Measurements from ENCODE around the gene NUP58.

NUP58 gene

GRCh38 chr13:25319771-25320170 lies 18.3 kb downstream of the NUP58 start:
- H3K27me3 Mint-ChIP-seq (ENCODE audit: low read depth) = no peaks in the 10 kb centered on the region
- no peak overlapping the region for H3K4me3 Mint-ChIP-seq
- H3K4me1 Mint-ChIP-seq = no peaks in the 10 kb centered on the region
- H3K27ac Mint-ChIP-seq = no peak overlapping the region
- peaks cover 40% of the 10 kb centered on the region for H3K36me3 Mint-ChIP-seq (ENCODE audit: low read depth)
- no peak for TF ChIP-seq CTCF (IDR thresholded peaks at IDR 0.05; ENCODE audit: unreplicated experiment in 3 of 3)
- no peaks in the 10 kb centered on the region for H3K9me3 Mint-ChIP-seq

- Mint-ChIP-seq H3K36me3 (ENCODE audit: low read depth) (peaks cover 34% of the 10 kb centered on the region), H3K4me1 (no peaks in the 10 kb centered on the region), H3K9me3 (no peaks in the 10 kb centered on the region), H3K4me3 (no peak overlapping the region), H3K27me3 (ENCODE audit: low read depth) (no peaks in the 10 kb centered on the region), H3K27ac (no peak overlapping the region)
- no peak for TF ChIP-seq CTCF (IDR thresholded peaks at IDR 0.05; ENCODE audit: unreplicated experiment in 3 of 3)
These were observed 22.7 kb downstream of the NUP58 start for GRCh38 chr13:25324100-25324499.

- Mint-ChIP-seq H3K4me1 (no peaks in the 10 kb centered on the region), H3K27ac (peak overlapping the region in 2 of 3 experiments; percentile 53 to 55), H3K36me3 (ENCODE audit: low read depth) (peaks cover 58% of the 10 kb centered on the region), H3K27me3 (ENCODE audit: low read depth) (no peaks in the 10 kb centered on the region), H3K9me3 (no peaks in the 10 kb centered on the region), H3K4me3 (no peak overlapping the region)
- no peak for TF ChIP-seq CTCF (IDR thresholded peaks at IDR 0.05; ENCODE audit: unreplicated experiment in 3 of 3)
These were observed 28.3 kb downstream of the NUP58 start for GRCh38 chr13:25329706-25330105.

GRCh38 chr13:25330541-25330940 lies 29.1 kb downstream of the NUP58 start:
- no peaks in the 10 kb centered on the region for H3K9me3 Mint-ChIP-seq
- no peaks in the 10 kb centered on the region for H3K27me3 Mint-ChIP-seq (ENCODE audit: low read depth)
- H3K4me3 Mint-ChIP-seq = no peak overlapping the region
- TF ChIP-seq CTCF (IDR thresholded peaks at IDR 0.05; ENCODE audit: unreplicated experiment in 3 of 3) = no peak
- H3K27ac Mint-ChIP-seq = peak overlapping the region in 2 of 3 experiments; percentile 53 to 55
- H3K36me3 Mint-ChIP-seq (ENCODE audit: low read depth) = peaks cover 53% of the 10 kb centered on the region
- H3K4me1 Mint-ChIP-seq = no peaks in the 10 kb centered on the region

GRCh38 chr13:25335856-25336255 lies 34.4 kb downstream of the NUP58 start:
- TF ChIP-seq CTCF (IDR thresholded peaks at IDR 0.05; ENCODE audit: unreplicated experiment in 3 of 3) = no peak
- no peak overlapping the region for H3K27ac Mint-ChIP-seq
- no peaks in the 10 kb centered on the region for H3K9me3 Mint-ChIP-seq
- H3K4me1 Mint-ChIP-seq = no peaks in the 10 kb centered on the region
- peaks cover 49% of the 10 kb centered on the region for H3K36me3 Mint-ChIP-seq (ENCODE audit: low read depth)
- no peak overlapping the region for H3K4me3 Mint-ChIP-seq
- H3K27me3 Mint-ChIP-seq (ENCODE audit: low read depth) = no peaks in the 10 kb centered on the region

- Mint-ChIP-seq H3K4me1 (no peaks in the 10 kb centered on the region), H3K36me3 (ENCODE audit: low read depth) (peaks cover 4% of the 10 kb centered on the region), H3K27ac (no peak overlapping the region), H3K9me3 (no peaks in the 10 kb centered on the region), H3K4me3 (no peak overlapping the region), H3K27me3 (ENCODE audit: low read depth) (no peaks in the 10 kb centered on the region)
- no peak for TF ChIP-seq CTCF (IDR thresholded peaks at IDR 0.05; ENCODE audit: unreplicated experiment in 3 of 3)
These were observed 44.2 kb downstream of the NUP58 start for GRCh38 chr13:25345576-25345975.

All from nephron (organoid).